Fibroblast of villous mesenchyme (primary cell): Measurements from ENCODE around the gene JUND. TPM values are rescaled to one million over a fixed set of nuclear protein-coding genes. Genes with fewer than 3 reads are reported as not detected.
"Not testable (repeated sequence)": the region's sequence is repeated elsewhere in the genome, so short reads cannot be mapped to it uniquely, and the experiment has no call there.

Experiments
- DNase-seq: peaks from one replicate; pipeline ENCODE4 v3.0.0-alpha.2; 2010; ENCODE audit warnings: low read depth
- H3K4me3 ChIP-seq: 2 replicates; pipeline ENCODE4 v1.5.1; 2011; ENCODE audit warnings: low read depth, mild to moderate bottlenecking, low read length
- total RNA-seq: library from RNA; depleted of rRNA; stranded (reverse); fragments of >200 nt; gene quantifications from 2 replicates; pipeline ENCODE4 v1.2.3, GENCODE V29; 2012
- TF ChIP-seq, protein P1 (sequence below): IDR thresholded peaks from 2 replicates; pipeline ENCODE4 v1.5.1; 2012; ENCODE audit warnings: low read depth, mild to moderate bottlenecking, low read length; ENCODE audit not compliant: insufficient read depth

Gene JUND
- 111 and 150 TPM in 2 replicates for total RNA-seq

DNA sequence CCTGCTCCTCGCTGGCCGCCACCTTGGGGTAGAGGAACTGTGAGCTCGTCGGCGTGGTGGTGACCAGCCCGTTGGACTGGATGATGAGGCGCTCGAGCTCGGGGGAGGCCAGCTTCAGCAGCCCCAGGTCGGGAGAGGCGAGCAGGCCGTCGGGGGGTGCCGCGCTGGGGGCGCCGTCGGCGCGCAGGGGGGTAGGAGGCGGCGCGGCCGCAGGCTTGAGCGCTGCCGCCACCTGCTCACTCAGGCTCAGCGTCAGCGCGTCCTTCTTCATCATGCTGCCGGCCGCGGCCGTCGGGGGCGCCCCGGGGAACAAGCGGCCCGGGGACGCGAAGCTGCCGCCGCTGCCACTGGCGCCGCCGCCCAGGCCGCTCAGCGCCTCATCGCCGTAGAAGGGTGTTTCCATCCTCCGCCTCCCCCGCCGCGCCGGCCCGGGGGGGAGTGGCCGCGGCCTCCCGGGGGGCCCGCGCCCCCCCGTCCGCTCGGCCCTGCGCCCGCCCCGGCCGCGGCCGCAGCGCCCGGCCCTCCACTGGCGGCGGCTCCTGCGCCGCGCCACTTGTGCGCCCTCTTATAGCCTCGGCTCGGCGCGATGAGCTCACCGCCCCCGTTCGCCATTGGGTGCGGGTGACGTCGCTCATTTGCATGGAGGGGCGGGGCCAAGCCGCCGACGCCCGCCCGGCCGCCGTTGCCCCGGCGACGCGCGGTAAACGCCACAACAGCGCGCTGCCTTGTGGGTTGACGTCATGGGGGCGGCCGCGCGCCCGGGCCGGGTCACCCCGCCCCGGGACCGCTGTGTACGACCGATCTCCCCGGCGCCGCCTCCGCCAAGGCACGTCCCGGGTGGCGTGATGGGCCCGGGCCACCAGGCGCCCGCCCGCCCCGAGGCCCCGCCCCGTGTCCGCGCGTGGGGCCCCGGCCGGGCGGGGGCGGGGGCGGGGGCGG lies at the start of gene JUND:
JUND (minus strand) TSS at position 541 of the 939 bp plus-strand sequence; CDS start at position 403, 138 bp downstream.
- peak; percentile 99 for DNase-seq
- peak within 1 kb of the TSS; percentile 96 for H3K4me3 ChIP-seq
- TF ChIP-seq, protein P1, sequence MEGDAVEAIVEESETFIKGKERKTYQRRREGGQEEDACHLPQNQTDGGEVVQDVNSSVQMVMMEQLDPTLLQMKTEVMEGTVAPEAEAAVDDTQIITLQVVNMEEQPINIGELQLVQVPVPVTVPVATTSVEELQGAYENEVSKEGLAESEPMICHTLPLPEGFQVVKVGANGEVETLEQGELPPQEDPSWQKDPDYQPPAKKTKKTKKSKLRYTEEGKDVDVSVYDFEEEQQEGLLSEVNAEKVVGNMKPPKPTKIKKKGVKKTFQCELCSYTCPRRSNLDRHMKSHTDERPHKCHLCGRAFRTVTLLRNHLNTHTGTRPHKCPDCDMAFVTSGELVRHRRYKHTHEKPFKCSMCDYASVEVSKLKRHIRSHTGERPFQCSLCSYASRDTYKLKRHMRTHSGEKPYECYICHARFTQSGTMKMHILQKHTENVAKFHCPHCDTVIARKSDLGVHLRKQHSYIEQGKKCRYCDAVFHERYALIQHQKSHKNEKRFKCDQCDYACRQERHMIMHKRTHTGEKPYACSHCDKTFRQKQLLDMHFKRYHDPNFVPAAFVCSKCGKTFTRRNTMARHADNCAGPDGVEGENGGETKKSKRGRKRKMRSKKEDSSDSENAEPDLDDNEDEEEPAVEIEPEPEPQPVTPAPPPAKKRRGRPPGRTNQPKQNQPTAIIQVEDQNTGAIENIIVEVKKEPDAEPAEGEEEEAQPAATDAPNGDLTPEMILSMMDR = no peak

DNA sequence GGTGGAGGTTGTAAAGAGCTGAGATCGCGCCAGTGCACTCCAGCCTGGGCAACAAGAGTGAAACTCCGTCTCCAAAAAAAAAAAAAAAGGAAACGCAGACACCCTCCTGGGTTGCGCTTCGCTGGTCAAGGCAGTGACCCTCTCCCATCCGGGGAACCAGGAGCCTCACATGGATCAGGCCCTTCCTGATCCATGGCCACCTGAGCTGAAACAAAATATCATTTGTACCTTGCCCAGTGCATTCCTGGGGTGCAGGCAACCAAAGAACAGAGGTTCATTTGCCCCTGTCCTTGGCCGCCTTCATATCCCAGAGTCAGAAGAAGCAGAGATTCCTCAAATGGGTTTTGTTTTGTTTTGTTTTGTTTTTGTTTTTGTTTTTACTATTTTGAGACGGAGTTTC lies 49.4 kb upstream of the JUND start:
- DNase-seq = no peak

DNA sequence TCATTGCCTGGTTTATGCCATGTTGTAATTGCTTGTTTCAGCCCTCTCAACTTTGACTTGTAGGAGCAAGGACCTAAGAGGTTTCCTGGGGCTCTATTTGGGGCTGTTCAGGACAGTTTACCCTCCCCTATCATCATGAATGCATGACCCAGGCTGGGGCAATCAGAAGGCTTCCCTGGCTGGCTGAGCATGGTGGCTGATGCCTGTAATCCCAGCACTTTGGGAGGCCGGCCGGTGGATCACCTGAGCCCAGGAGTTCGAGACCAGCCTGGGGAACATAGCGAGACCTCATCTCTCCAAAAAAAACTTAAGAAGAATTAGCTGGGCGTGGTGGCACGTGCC lies 47.6 kb upstream of the JUND start:
- DNase-seq = no peak

More for the DNA sequence above, 49.4 kb upstream of the JUND start:
- TF ChIP-seq, protein P1 = no peak
- no peak overlapping the region for H3K4me3 ChIP-seq

DNA sequence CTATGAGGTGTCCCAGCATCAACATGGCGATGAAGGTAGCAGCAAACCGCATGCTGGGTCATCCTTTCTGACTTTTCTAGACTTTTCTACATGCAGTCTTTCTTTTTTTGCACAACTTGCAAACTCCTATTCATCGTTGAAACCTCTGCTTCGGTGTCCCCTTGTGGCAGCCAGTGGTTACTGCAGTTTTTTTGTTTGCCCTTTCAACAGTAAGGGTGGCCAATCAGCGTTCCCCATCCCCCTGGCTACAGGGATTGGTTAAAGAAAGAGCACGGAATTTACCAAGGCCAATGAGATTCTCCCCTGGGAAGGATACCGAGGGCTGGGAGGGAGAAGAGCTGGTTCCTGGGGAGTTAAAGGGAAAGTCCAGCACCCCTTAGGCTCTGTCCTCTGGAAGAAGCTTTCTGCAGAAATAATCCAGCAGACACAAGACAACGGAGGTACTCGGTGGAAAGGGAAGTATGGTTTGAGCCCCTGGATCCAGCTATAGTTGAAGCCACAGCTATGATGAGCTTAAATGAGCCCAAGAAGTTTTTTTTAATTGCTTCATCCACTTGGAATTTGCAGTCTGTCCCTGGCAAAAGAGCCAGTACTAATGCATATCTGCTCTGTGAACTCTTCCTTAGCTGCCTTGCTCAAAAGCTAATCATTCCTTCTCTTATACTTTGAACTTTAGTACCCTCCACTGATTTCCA lies 47.1 kb upstream of the JUND start:
- peak; percentile 98 for DNase-seq
- TF ChIP-seq, protein P1 = peak; percentile 97
- peak overlapping the region; percentile 46 for H3K4me3 ChIP-seq

More for the DNA sequence above, 47.6 kb upstream of the JUND start:
- peak overlapping the region; percentile 46 for H3K4me3 ChIP-seq
- TF ChIP-seq, protein P1 = no peak

DNA sequence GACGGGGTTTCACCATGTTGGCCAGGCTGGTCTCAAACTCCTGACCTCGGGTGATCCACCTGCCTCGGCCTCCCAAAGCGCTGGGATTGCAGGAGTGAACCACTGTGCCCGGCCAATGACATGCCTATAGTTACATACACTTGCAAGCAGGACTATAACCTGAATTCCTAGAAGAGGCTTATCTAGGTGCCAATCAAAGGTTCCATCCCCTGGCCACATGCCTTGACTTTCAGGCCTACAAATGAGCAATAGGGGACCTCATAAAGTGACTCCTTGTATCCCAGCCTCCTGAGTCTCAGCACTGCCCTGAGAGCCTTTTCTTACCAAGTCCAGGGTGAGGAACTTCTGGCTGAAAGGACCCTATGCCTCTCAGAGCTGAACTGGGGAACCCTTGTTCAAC lies 45.4 kb upstream of the JUND start:
- DNase-seq = no peak
- TF ChIP-seq, protein P1 = no peak
- no peak overlapping the region for H3K4me3 ChIP-seq

DNA sequence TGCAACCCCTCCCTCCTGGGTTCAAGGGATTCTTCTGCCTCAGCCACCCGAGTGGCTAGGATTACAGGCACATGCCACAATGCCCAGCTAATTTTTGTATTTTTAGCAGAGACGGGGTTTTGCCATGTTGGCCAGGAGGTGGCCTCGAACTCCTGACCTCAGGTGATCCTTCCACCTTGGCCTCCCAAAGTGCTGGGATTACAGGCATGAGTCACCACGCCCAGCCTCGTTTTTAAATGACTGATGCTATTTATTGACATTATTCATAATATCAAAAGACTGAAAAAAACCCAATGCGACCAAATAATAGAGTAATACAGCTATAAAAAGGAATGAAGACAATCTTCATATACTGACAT lies 42.9 kb upstream of the JUND start:
- not testable (repeated sequence) for H3K4me3 ChIP-seq, DNase-seq

DNA sequence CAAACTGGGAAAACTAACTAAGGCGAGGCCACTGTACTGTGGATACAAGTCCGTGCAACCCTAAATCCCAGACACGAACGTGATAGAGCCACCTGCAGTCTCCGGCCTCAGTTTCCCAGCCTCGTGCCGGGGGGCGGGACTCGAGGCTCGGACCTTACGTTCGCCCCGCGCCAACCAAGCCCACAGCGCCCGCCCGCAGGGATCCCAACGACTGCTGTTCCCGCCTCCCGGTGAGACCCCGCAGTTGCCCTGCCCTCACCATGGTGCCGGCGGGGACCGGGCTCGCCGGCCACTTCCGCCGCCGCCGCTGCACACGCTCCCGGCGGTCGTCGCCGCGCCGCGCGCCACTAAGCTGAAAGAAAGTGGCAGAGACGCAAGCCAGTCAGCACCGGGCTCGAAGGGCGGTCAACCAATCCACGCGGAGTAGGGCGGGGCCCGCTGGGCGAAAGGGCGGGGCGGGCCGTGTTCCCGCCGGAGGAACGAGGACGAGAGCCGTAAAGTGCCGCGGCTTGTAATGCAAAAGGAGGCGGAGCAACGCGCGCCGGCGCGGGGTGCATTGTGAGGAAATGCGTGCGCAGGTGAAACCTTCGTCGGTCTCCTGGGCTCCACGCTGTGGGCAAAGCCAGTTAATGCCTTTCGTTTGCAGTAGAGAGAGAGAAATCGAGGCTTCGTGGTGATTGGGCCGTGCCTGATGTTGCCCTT lies 41.5 kb upstream of the JUND start, which contains the start of gene LSM4:
LSM4 (minus strand) TSS at position 318 of the 702 bp plus-strand sequence; CDS start at position 262, 56 bp downstream.
- TF ChIP-seq, protein P1 = peak; percentile 10
- H3K4me3 ChIP-seq = peak within 1 kb of the TSS; percentile 73
- DNase-seq = peak; percentile 97
